Esophagus muscularis mucosa (tissue), 3 donors: ENCODE measurements around the gene RASD2.

ENCODE experiments used
- EP300 ChIP-seq: sonication (generic); formaldehyde crosslinking; IDR thresholded peaks from one replicate; pipeline ENCODE4 v1.6.1; 2017; ENCODE audit warnings: antibody characterized with exemption
- TF ChIP-seq, protein P1 (sequence below), 3 experiments: fragments of 200-600 bp in 2 of 3; fragments of 450-650 bp in 1 of 3; sonication (generic) in 2 of 3; IDR thresholded peaks; one replicate each; pipeline ENCODE4 v1.5.1; 2017 to 2019; ENCODE audit warnings: antibody characterized with exemption in 3 of 3, mild to moderate bottlenecking in 2 of 3, moderate library complexity in 1 of 3

DNA sequence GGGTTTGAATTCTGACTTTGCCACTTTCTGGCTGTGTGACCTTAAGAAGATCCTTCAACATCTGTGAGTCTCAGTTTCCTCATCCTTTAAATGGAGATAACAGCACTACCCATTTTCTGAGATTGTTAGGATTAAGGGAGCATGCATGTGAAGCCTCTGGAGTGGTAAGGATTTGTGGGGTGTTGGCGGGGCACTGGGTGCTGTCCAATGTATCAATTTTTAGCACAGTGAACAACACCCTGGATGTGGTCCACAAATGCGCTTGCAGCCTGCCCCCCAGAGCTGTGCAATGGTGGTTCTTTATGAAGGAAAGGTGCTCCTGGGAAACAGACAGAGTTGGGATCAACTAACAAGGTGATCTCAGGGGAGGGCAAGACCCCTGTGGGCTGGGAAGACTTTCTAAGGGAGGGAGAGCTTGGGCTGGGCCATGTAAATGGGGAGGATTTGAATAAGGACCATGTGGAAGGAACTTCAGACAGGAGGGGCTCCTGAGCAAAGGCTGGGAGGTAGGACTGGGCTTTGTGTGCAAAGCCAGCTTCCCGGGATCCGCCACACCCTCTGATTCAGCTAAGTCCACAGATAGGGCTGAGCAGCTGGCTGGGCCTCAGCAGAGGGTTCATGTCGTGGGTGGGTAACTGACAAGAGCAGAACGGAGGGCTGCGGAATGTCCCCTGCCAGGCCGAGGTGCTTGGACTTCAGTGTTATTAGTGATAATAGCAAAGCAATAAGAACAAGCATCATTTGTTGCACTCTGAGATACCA is 22.7 kb upstream of the RASD2 start:
- TF ChIP-seq, protein P1, sequence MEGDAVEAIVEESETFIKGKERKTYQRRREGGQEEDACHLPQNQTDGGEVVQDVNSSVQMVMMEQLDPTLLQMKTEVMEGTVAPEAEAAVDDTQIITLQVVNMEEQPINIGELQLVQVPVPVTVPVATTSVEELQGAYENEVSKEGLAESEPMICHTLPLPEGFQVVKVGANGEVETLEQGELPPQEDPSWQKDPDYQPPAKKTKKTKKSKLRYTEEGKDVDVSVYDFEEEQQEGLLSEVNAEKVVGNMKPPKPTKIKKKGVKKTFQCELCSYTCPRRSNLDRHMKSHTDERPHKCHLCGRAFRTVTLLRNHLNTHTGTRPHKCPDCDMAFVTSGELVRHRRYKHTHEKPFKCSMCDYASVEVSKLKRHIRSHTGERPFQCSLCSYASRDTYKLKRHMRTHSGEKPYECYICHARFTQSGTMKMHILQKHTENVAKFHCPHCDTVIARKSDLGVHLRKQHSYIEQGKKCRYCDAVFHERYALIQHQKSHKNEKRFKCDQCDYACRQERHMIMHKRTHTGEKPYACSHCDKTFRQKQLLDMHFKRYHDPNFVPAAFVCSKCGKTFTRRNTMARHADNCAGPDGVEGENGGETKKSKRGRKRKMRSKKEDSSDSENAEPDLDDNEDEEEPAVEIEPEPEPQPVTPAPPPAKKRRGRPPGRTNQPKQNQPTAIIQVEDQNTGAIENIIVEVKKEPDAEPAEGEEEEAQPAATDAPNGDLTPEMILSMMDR (IDR thresholded peaks at IDR 0.05): no peak
- no peak for TF ChIP-seq EP300
